Endothelial cell of umbilical vein (primary cell): ENCODE data around the gene SPINK9.

Experiments
- POLR2A ChIP-seq: IDR thresholded peaks from 2 replicates; pipeline ENCODE4 v1.6.1; 2012; ENCODE audit warnings: low read depth, mild to moderate bottlenecking, control low read depth, low read length
- TF ChIP-seq, protein P1 (sequence below), 2 donors: IDR thresholded peaks; 1 replicate in 1 of 2; 2 replicates in 1 of 2; pipeline ENCODE4 v1.5.1; 2011; ENCODE audit warnings: low read length in 2 of 2, mild to moderate bottlenecking in 2 of 2, moderate library complexity in 2 of 2, control low read depth in 1 of 2, inconsistent platforms in 1 of 2, low read depth in 1 of 2; ENCODE audit not compliant: insufficient read depth in 1 of 2; ENCODE audit errors: extremely low read depth in 1 of 2

DNA sequence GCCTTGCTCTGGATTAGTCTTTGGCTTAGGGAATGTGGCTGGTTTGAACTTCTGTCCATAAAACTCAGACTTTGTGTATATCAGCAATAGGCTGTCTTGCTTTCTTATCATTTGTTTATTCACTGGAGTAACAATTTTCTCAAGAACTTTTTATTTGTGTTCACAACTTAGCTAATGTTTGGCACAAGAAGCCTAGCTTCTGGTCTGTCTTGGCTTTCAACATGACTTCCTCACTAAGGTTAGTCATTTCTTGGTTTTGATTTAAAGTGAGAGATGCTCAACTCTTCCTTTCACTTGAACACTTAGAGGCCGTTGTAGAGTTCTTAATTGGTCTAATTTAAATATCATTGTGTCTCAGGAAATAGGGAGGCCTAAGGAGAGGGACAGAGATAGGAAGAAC is 53.3 kb downstream of the SPINK9 start:
- no peak for TF ChIP-seq POLR2A
- TF ChIP-seq, protein P1, sequence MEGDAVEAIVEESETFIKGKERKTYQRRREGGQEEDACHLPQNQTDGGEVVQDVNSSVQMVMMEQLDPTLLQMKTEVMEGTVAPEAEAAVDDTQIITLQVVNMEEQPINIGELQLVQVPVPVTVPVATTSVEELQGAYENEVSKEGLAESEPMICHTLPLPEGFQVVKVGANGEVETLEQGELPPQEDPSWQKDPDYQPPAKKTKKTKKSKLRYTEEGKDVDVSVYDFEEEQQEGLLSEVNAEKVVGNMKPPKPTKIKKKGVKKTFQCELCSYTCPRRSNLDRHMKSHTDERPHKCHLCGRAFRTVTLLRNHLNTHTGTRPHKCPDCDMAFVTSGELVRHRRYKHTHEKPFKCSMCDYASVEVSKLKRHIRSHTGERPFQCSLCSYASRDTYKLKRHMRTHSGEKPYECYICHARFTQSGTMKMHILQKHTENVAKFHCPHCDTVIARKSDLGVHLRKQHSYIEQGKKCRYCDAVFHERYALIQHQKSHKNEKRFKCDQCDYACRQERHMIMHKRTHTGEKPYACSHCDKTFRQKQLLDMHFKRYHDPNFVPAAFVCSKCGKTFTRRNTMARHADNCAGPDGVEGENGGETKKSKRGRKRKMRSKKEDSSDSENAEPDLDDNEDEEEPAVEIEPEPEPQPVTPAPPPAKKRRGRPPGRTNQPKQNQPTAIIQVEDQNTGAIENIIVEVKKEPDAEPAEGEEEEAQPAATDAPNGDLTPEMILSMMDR (IDR thresholded peaks at IDR 0.05; ENCODE audit: extremely low read depth in 1 of 2, insufficient read depth in 1 of 2, low read depth in 1 of 2, low read length in 2 of 2): no peak
